ENCODE data around the gene FAAP20. TPM values are rescaled to one million over a fixed set of nuclear protein-coding genes. Genes with fewer than 3 reads are reported as not detected.

FAAP20 gene
- total RNA-seq, 1 experiment from 2014 or later: 112 TPM

DNA sequence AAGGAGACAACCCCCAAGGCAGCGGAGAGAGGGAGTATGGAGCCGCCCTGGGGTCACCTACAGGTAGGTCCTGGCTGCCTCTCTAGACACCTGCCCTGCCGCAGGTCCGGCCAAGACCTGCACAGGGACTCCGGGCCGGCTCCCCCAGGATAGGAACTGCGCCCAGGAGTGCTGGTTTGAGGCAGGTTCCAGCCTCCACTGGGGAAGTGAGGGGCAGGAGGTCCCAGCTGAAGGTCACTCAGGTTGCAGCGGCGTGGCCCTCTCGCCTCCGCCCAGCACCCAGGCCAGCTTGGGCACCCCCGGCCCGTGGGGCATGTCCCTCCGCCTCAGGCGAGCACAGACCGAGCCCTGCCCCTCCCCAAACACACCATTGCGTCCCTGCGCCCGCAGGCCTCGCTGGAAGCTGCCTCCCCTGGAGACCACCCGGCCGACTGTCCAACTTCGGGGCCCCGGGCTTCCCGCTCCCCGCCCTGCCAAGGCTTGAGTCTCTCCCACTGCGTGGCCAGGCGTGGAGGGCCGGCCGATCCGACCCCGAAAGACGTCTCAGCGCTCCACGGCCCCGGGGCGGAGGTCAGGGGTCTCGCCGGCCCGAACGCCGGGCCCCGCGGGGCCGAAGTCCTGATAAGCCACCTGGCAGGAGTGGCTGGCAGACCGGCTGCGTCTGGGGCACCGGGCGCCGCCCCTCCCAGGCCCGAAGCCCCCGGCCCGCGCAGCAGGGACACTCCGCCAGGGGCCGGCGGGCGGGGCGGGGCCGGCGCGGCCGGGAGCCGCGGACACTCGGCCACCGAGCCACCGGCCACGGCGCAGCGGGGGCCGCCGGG lies 32.2 kb upstream of the FAAP20 start:
- Histone ChIP-seq H3K79me2 (ENCODE audit: insufficient read depth, low read length) (peaks cover 31% of the 10 kb centered on the region), H3K9me3 (ENCODE audit: control insufficient read depth in 1 of 2, insufficient read depth in 1 of 2, low read depth in 1 of 2, low read length in 2 of 2) (no peaks in the 10 kb centered on the region), H2AFZ (ENCODE audit: low read depth, low read length, poor library complexity, severe bottlenecking) (no peak overlapping the region), H3K9ac (ENCODE audit: low read length) (peak overlapping the region; percentile 91), H3K4me2 (ENCODE audit: low read length) (peak overlapping the region; percentile 85), H3K27ac (ENCODE audit: low read depth, low read length) (peak overlapping the region; percentile 98), H3K4me1 (ENCODE audit: control insufficient read depth in 1 of 2, insufficient read depth in 2 of 2, low read length in 2 of 2) (peaks cover 22 to 33% of the 10 kb centered on the region in 2 experiments), H3K36me3 (ENCODE audit: control insufficient read depth in 1 of 2, insufficient read depth in 2 of 2, low read length in 2 of 2) (peaks cover 0 to 3% of the 10 kb centered on the region in 2 experiments; a peak in 1 of 4 replicates), H3K4me3 (replicated peaks in 1 of 2; ENCODE audit: low read depth in 1 of 2, low read length in 2 of 2) (peak overlapping the region; percentile 66 to 71), H3K27me3 (ENCODE audit: insufficient read depth, low read length) (no peaks in the 10 kb centered on the region), H3K9me2 (ENCODE audit: insufficient read depth) (no peaks in the 10 kb centered on the region), H4K20me1 (ENCODE audit: insufficient read depth) (peaks cover 17% of the 10 kb centered on the region; the same call in 1 of the 2 replicates)
- ATAC-seq: peak; percentile 7
- CTCF ChIA-PET: no interaction called here
- POLR2A ChIA-PET: no interaction called here
- RAD21 ChIA-PET (ENCODE audit: low non-redundant PET in 1 of 2, low total read pairs in 2 of 2, uncharacterized antibody in 2 of 2, unreplicated experiment in 2 of 2): no interaction called here
- TF ChIP-seq TCF7L2 (IDR thresholded peaks at IDR 0.05; ENCODE audit: borderline replicate concordance, extremely low read depth, insufficient read depth, insufficient read length) (no peak), ATF3 (IDR thresholded peaks at IDR 0.05) (no peak), SRF (IDR thresholded peaks at IDR 0.05; ENCODE audit: low read depth) (no peak), POLR2A (IDR thresholded peaks at IDR 0.05; ENCODE audit: borderline replicate concordance, extremely low read depth, insufficient read depth, insufficient read length) (no peak), SP1 (IDR thresholded peaks at IDR 0.05; ENCODE audit: low read depth) (no peak), CBX3 (IDR thresholded peaks at IDR 0.05; ENCODE audit: low read depth) (no peak), CEBPB (IDR thresholded peaks at IDR 0.05; ENCODE audit: low read depth) (no peak), ZFX (IDR thresholded peaks at IDR 0.05) (no peak), ZNF274 (IDR thresholded peaks at IDR 0.05; ENCODE audit: low read depth, low read length) (no peak), EZH2 (IDR thresholded peaks at IDR 0.05) (no peak), YY1 (IDR thresholded peaks at IDR 0.05; ENCODE audit: extremely low read depth, insufficient replicate concordance, low read depth, low read length) (no peak), ZBTB33 (IDR thresholded peaks at IDR 0.05; ENCODE audit: extremely low read depth, insufficient replicate concordance, low read length) (no peak), SIN3A (IDR thresholded peaks at IDR 0.05; ENCODE audit: low read depth) (no peak), FOSL1 (IDR thresholded peaks at IDR 0.05; ENCODE audit: low read depth) (no peak), EZH2phosphoT487 (IDR thresholded peaks at IDR 0.05; ENCODE audit: borderline replicate concordance) (no peak), RAD21 (IDR thresholded peaks at IDR 0.05; ENCODE audit: low read depth) (no peak)
- TF ChIP-seq, protein P1, sequence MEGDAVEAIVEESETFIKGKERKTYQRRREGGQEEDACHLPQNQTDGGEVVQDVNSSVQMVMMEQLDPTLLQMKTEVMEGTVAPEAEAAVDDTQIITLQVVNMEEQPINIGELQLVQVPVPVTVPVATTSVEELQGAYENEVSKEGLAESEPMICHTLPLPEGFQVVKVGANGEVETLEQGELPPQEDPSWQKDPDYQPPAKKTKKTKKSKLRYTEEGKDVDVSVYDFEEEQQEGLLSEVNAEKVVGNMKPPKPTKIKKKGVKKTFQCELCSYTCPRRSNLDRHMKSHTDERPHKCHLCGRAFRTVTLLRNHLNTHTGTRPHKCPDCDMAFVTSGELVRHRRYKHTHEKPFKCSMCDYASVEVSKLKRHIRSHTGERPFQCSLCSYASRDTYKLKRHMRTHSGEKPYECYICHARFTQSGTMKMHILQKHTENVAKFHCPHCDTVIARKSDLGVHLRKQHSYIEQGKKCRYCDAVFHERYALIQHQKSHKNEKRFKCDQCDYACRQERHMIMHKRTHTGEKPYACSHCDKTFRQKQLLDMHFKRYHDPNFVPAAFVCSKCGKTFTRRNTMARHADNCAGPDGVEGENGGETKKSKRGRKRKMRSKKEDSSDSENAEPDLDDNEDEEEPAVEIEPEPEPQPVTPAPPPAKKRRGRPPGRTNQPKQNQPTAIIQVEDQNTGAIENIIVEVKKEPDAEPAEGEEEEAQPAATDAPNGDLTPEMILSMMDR (IDR thresholded peaks at IDR 0.05 in 2 of 3, conservative IDR thresholded peaks at IDR 0.05 in 1 of 3; ENCODE audit: borderline replicate concordance in 1 of 3, insufficient read depth in 1 of 3, low read depth in 2 of 3, low read length in 2 of 3): no peak
- TF ChIP-seq, protein P2, sequence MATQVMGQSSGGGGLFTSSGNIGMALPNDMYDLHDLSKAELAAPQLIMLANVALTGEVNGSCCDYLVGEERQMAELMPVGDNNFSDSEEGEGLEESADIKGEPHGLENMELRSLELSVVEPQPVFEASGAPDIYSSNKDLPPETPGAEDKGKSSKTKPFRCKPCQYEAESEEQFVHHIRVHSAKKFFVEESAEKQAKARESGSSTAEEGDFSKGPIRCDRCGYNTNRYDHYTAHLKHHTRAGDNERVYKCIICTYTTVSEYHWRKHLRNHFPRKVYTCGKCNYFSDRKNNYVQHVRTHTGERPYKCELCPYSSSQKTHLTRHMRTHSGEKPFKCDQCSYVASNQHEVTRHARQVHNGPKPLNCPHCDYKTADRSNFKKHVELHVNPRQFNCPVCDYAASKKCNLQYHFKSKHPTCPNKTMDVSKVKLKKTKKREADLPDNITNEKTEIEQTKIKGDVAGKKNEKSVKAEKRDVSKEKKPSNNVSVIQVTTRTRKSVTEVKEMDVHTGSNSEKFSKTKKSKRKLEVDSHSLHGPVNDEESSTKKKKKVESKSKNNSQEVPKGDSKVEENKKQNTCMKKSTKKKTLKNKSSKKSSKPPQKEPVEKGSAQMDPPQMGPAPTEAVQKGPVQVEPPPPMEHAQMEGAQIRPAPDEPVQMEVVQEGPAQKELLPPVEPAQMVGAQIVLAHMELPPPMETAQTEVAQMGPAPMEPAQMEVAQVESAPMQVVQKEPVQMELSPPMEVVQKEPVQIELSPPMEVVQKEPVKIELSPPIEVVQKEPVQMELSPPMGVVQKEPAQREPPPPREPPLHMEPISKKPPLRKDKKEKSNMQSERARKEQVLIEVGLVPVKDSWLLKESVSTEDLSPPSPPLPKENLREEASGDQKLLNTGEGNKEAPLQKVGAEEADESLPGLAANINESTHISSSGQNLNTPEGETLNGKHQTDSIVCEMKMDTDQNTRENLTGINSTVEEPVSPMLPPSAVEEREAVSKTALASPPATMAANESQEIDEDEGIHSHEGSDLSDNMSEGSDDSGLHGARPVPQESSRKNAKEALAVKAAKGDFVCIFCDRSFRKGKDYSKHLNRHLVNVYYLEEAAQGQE (IDR thresholded peaks at IDR 0.05; ENCODE audit: low read depth): no peak
- TF ChIP-seq, protein P3, sequence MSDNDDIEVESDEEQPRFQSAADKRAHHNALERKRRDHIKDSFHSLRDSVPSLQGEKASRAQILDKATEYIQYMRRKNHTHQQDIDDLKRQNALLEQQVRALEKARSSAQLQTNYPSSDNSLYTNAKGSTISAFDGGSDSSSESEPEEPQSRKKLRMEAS (IDR thresholded peaks at IDR 0.05): no peak
- no peak for DNase-seq (ENCODE audit: low read depth, low spot score)
- BruUV-seq (replicated peaks): no TSS peak
- intact Hi-C loops (cut with micrococcal nuclease): no loop called here
